NCI-H2196 treated with DMSO at 0.1 percent for 48 hours (cell line): ENCODE results near the gene RIPOR1.

Experiments used
- DNase-seq: peaks from one replicate; lab custom pipeline; 2025; ENCODE audit not compliant: unreplicated experiment; lab: John Stamatoyannopoulos, UW

Gene RIPOR1

DNA sequence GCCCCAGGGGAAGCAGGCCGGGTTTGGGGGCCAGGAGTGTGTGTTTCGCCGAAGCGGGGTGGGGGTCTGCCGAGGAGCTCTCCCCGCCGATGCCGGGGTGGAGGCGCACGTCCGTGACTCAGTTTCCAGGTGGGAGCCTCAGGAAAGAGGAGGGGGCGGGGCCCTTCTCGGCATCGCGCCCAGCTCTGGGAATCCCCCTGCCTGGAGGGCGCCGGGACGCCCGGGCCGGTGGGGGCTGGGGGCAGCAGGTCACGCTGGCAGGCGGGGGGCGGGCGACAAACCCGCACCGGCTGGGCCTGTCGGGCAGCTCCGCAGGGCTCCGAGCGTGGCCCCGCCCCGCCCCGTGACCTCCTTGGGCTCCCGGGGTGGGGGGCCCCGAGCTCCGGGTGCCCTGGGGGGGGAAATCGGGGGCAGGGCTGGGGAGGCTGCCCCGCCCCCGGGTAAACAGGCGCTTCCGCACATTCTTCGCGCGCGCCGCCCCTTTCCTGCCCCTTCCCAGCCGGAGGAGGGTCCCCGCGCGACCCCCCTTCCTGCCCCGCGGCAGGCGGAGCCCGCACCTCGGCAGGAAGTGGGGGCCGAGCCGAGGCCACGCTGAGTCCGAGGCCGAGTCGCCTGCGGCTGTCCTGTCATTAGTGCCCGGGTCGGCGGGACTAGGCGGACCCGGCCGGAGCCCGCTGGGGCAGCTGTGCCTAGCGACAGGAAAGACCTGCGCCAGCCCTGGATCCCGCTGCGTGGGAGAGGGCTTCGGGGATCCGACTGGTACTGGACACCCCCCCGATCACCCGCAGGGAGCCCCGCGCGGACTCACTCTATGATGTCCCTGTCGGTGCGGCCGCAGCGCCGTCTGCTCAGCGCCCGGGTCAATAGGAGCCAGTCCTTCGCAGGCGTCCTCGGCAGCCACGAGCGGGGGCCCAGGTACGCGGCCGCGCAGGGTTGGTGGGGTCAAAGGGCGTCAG, 9.3 kb downstream of the RIPOR1 start:
- DNase-seq: no peak

DNA sequence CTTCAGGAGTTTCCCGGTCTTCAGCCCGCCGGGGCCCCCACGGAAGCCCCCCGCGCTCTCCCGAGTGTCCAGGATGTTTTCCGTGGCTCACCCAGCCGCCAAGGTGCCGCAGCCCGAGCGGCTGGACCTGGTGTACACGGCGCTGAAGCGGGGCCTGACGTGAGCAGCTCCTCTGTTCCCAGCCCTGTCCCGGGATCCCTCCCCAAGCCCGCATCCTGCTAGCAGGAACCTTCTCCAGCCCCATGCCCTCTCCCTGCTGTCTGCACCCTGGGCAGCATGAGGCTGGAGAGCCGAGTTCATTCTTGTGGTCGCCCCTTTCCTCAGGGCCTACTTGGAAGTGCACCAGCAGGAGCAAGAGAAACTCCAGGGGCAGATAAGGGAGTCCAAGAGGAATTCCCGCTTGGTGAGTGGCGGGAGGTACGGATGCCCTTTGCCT, 10.1 kb downstream of the RIPOR1 start:
- DNase-seq: no peak

- no peak for DNase-seq
These were observed 10.6 kb downstream of the RIPOR1 start for GRCh38 chr16:67539271-67539670.

- DNase-seq: no peak
These were observed 11.3 kb downstream of the RIPOR1 start for GRCh38 chr16:67539691-67540635.

GRCh38 chr16:67540756-67541155, 12.1 kb downstream of the RIPOR1 start:
- no peak for DNase-seq

GRCh38 chr16:67541391-67542263, 13.0 kb downstream of the RIPOR1 start:
- DNase-seq: peak; percentile 83

- no peak for DNase-seq
These were observed 13.8 kb downstream of the RIPOR1 start for GRCh38 chr16:67542464-67542863.

DNA sequence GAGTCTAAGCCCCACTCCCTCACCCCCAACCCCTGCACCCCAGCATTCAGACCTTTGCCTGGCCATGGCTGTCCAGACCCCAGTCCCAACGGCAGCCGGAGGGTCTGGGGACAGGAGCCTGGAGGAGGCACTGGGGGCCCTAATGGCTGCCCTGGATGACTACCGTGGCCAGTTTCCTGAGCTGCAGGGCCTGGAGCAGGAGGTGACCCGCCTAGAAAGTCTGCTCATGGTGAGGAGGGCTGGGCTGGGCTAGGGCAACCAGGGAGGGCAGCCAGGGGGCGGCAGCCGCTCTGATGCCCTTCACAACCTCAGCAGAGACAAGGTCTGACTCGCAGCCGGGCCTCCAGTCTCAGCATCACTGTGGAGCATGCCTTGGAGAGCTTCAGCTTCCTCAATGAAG, 14.4 kb downstream of the RIPOR1 start:
- no peak for DNase-seq

GRCh38 chr16:67543582-67543981, 15.0 kb downstream of the RIPOR1 start:
- DNase-seq: no peak

DNA sequence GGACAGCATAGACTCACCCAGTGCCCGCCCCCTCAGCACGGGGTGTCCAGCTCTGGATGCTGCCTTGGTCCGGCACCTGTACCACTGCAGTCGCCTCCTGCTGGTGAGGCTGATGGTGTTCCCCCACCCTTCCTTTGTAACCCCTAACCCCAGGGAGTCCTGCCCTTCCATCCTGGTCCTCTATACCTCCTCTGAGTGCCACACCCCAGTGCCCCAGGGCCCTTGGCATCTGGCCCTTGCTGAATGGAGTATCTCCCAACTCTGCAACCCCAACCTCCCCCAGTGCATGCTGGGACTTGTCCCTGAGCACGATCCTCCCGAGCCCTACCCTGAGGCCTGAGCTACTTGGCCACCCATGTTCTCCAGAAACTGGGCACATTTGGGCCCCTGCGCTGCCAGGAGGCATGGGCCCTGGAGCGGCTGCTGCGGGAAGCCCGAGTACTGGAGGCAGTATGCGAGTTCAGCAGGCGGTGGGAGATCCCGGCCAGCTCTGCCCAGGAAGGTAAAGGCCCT, 15.8 kb downstream of the RIPOR1 start:
- no peak for DNase-seq

- DNase-seq: no peak
These were observed 16.4 kb downstream of the RIPOR1 start for GRCh38 chr16:67544844-67545664.

DNA sequence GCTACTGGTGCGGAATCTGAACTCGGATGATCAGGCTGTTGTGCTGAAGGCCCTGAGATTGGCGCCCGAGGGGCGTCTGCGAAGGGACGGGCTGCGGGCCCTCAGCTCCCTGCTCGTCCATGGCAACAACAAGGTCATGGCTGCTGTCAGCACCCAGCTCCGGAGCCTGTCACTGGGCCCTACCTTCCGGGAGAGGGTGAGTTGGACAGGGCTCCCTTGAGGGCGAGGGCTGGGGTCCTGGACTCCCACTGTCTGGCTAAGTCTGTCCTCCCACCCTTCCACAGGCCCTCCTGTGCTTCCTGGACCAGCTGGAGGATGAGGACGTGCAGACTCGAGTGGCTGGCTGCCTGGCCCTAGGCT, 17.0 kb downstream of the RIPOR1 start:
- no peak for DNase-seq

- DNase-seq: no peak
These were observed 17.5 kb downstream of the RIPOR1 start for GRCh38 chr16:67546091-67546501.

- DNase-seq: no peak
These were observed 18.3 kb downstream of the RIPOR1 start for GRCh38 chr16:67546761-67547422.

DNA sequence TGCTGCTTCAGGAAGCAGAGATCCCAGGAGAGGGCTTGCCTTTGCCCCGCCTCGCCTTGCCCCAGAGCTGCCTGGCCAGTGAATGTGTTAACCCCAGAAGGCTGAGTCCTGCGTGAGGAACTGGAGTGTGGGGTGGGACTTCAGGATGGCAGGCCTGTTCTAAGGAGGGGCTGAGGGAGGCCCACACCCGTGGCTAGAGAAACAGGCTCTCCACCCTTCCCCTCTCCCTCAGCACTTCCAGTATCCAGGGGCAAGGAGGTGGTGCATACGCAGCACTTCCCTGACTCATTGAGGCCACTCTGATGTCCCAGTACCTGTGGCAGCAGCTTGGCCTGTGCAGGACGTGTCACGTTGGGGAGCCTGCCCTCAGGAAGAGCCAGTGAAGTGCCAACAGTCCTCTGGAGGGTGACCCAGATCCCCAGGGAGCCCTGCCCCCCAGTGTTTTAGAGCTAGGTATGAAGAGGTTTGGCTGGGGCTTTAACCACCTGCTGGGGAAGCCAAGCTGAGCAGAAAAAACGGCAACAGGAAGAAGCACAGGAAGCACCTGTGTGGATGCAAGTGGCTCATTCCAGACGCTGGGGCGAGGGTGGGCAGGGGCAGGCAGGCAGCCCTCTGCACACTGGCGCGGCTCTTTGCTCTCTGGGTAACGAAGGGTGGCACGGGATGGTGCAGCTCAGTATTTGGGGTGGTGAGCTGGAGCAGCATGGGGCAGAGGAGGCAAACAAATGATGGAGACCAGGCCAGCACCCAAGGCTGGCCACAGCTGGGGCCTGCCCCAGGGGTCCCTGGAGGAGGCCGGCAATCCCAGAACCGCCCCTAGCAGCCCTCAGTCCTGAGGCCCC, 19.0 kb downstream of the RIPOR1 start:
- DNase-seq: no peak

GRCh38 chr16:67548265-67549126, 19.9 kb downstream of the RIPOR1 start:
- DNase-seq: no peak

DNA sequence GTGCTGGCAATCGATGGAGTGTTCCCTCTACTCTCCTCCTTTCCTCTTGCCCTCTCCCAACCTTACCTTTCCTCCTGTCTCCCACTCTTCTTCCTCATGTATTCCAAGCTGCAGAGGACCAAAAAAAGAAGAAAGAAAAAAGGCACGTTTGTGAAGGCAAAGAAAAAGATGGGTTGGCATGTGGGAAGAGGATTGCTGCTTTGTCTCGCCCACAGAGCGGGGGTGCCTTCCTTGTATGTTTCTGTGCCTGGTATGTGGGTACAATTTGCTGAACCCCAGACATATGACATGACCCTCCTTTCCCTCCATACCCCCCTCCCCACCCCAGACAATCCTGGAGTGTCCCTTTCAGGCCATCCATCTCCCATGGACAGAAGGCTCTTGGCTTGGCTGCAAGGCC, 20.6 kb downstream of the RIPOR1 start:
- DNase-seq: no peak
